Thymus (tissue), 11 donors: Measurements from ENCODE around the gene HLA-DPB1. TPM values are rescaled to one million over a fixed set of nuclear protein-coding genes. Genes with fewer than 3 reads are reported as not detected.

Experiments
- DNase-seq, 9 donors: peaks; one replicate each; pipeline ENCODE4 v3.0.0-alpha.2; 2013; ENCODE audit warnings: low spot score in 9 of 9, low read depth in 6 of 9, missing footprints in 1 of 9
- H3K27ac ChIP-seq, 2 donors: one replicate each; pipeline ENCODE4 v1.5.1; 2013; ENCODE audit warnings: control low read depth in 1 of 2, low read depth in 1 of 2, low read length in 1 of 2, mild to moderate bottlenecking in 1 of 2, moderate library complexity in 1 of 2
- H3K27me3 ChIP-seq, 2 donors: one replicate each; pipeline ENCODE4 v1.5.1; 2013; ENCODE audit warnings: low read length in 1 of 2; ENCODE audit not compliant: control insufficient read depth in 2 of 2, insufficient read depth in 1 of 2
- H3K36me3 ChIP-seq, 2 donors: one replicate each; pipeline ENCODE4 v1.5.1; 2013; ENCODE audit warnings: low read length in 1 of 2, mild to moderate bottlenecking in 1 of 2, moderate library complexity in 1 of 2; ENCODE audit not compliant: control insufficient read depth in 2 of 2, insufficient read depth in 2 of 2
- H3K4me1 ChIP-seq, 2 donors: one replicate each; pipeline ENCODE4 v1.5.1; 2013; ENCODE audit warnings: low read length in 2 of 2; ENCODE audit not compliant: control insufficient read depth in 2 of 2, insufficient read depth in 2 of 2
- H3K4me3 ChIP-seq, 2 donors: one replicate each; pipeline ENCODE4 v1.5.1; 2013; ENCODE audit warnings: low read length in 2 of 2, control low read depth in 1 of 2, mild to moderate bottlenecking in 1 of 2
- H3K9me3 ChIP-seq, 2 donors: one replicate each; pipeline ENCODE4 v1.5.1; 2013; ENCODE audit warnings: low read length in 1 of 2, mild to moderate bottlenecking in 1 of 2; ENCODE audit not compliant: control insufficient read depth in 2 of 2, insufficient read depth in 1 of 2
- WGBS: extraction: QIAGEN DNeasy Blood & Tissue Kit; methylation state at CpG from one replicate; pipeline ENCODE4 v1.1.7; 2013; 5-methylcytosine and 5-hydroxymethylcytosine counted together
- polyA plus RNA-seq: library from polyadenylated mRNA; stranded (reverse); fragments of 200-250 nt; gene quantifications from one replicate; pipeline ENCODE4 v1.2.3, GENCODE V29; 2013
- total RNA-seq: library from RNA; stranded (reverse); fragments of 120-200 nt; gene quantifications from one replicate; pipeline ENCODE4 v1.2.4, GENCODE V29; 2013
- donor health status: healthy.

HLA-DPB1 gene
- total and polyA plus RNA-seq, 2 donors: 306 to 575 TPM

GRCh38 chr6:33077908-33078307, 2.1 kb downstream of the HLA-DPB1 start:
- no peaks in the 10 kb centered on the region for H3K36me3 ChIP-seq
- DNase-seq: no peak
- H3K27ac ChIP-seq: no peak overlapping the region
- no peaks in the 10 kb centered on the region for H3K9me3 ChIP-seq
- H3K4me3 ChIP-seq: no peak overlapping the region
- peaks cover 0 to 30% of the 10 kb centered on the region in 2 donors for H3K27me3 ChIP-seq
- no peaks in the 10 kb centered on the region for H3K4me1 ChIP-seq
- 68% methylated on average over 5 of the region's 5 CpGs for WGBS

- H3K36me3 ChIP-seq: no peaks in the 10 kb centered on the region
- 93% methylated on average over 3 of the region's 3 CpGs for WGBS
- no peak overlapping the region for H3K4me3 ChIP-seq
- H3K4me1 ChIP-seq: no peaks in the 10 kb centered on the region
- H3K27me3 ChIP-seq: peaks cover 0 to 30% of the 10 kb centered on the region in 2 donors
- no peaks in the 10 kb centered on the region for H3K9me3 ChIP-seq
- H3K27ac ChIP-seq: no peak overlapping the region
- no peak for DNase-seq
Measured at GRCh38 chr6:33078442-33078841, 2.7 kb downstream of the HLA-DPB1 start.

- WGBS: 89% methylated on average over 2 of the region's 2 CpGs
- no peaks in the 10 kb centered on the region for H3K4me1 ChIP-seq
Measured at GRCh38 chr6:33078919-33079521, 3.2 kb downstream of the HLA-DPB1 start.

GRCh38 chr6:33079580-33079979, 3.8 kb downstream of the HLA-DPB1 start:
- Histone ChIP-seq H3K9me3 (no peaks in the 10 kb centered on the region), H3K4me1 (no peaks in the 10 kb centered on the region), H3K27me3 (peaks cover 0 to 30% of the 10 kb centered on the region in 2 donors), H3K4me3 (no peak overlapping the region), H3K36me3 (no peaks in the 10 kb centered on the region), H3K27ac (no peak overlapping the region)
- whole genome bisulfite sequencing: 90% methylated on average over 4 of the region's 4 CpGs
- no peak for DNase-seq

More at GRCh38 chr6:33078919-33079521, 3.2 kb downstream of the HLA-DPB1 start:
- H3K4me3 ChIP-seq: no peak overlapping the region
- H3K36me3 ChIP-seq: no peaks in the 10 kb centered on the region
- H3K27me3 ChIP-seq: peaks cover 0 to 30% of the 10 kb centered on the region in 2 donors
- H3K27ac ChIP-seq: no peak overlapping the region
- H3K9me3 ChIP-seq: no peaks in the 10 kb centered on the region
- DNase-seq: no peak

DNA sequence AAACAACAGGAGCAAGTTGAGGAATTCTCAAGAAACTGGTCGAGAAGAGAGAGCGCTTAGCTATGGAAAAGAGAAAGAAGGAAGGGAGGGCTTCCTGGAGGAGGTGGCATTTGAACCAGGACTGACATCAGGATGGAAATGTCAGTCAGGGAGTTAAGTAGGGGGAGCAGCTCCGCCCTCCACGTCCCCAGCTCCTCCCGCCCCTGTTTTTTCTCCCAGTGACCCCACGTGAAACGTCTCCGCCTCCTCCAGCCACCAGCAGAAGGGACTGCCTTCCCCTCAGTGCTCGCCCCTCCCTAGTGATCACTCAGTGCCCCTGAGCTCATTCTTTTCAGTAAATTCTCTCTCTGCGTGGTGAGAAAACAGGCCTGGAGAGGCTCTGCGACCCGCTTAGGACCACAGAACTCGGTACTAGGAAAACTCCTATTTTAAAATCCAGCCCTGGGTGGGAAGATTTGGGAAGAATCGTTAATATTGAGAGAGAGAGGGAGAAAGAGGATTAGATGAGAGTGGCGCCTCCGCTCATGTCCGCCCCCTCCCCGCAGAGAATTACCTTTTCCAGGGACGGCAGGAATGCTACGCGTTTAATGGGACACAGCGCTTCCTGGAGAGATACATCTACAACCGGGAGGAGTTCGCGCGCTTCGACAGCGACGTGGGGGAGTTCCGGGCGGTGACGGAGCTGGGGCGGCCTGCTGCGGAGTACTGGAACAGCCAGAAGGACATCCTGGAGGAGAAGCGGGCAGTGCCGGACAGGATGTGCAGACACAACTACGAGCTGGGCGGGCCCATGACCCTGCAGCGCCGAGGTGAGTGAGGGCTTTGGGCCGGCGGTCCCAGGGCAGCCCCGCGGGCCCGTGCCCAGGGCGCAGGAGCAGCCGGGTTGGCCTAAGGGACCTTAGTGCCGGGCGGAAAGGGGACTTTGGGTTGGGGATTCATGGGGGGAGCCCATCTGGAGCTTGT, 4.6 kb downstream of the HLA-DPB1 start:
- Histone ChIP-seq H3K36me3 (no peaks in the 10 kb centered on the region), H3K27me3 (peaks cover 0 to 30% of the 10 kb centered on the region in 2 donors), H3K4me3 (peak overlapping the region in 1 of 2 donors; percentile 23), H3K4me1 (no peaks in the 10 kb centered on the region), H3K9me3 (no peaks in the 10 kb centered on the region), H3K27ac (peak overlapping the region in 1 of 2 donors; percentile 36)
- 71% methylated on average over 49 of the region's 49 CpGs for WGBS
- peak in 1 of 9 donors; percentile 22 for DNase-seq

- no peaks in the 10 kb centered on the region for H3K36me3 ChIP-seq
- DNase-seq: no peak
- H3K4me1 ChIP-seq: no peaks in the 10 kb centered on the region
- H3K27me3 ChIP-seq: peaks cover 0 to 28% of the 10 kb centered on the region in 2 donors
- peak overlapping the region in 1 of 2 donors; percentile 15 for H3K27ac ChIP-seq
- WGBS: 81% methylated on average over 16 of the region's 16 CpGs
- no peaks in the 10 kb centered on the region for H3K9me3 ChIP-seq
- H3K4me3 ChIP-seq: no peak overlapping the region
Measured at GRCh38 chr6:33081098-33081824, 5.5 kb downstream of the HLA-DPB1 start.

DNA sequence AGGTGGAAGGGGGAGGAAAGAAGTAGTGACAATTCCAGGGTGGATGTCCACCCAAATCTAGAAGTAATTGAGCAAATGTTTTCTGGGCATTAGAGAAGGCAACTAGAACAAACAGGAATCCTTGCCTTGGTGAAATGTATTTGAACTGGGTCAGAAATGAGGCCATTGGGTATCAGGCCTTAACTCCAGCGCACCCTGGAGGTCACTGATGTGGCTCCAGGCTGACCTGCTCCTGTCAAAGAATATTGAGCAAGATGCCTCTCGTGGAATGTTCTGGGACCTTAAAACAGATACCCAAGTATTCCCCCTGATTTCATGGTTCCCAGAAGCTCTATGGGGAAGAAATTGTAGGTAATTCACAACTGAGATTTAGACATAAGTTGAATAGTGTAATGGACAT, 6.9 kb downstream of the HLA-DPB1 start:
- Histone ChIP-seq H3K27ac (no peak overlapping the region), H3K9me3 (no peaks in the 10 kb centered on the region), H3K4me1 (no peaks in the 10 kb centered on the region), H3K27me3 (peaks cover 0 to 27% of the 10 kb centered on the region in 2 donors), H3K4me3 (no peak overlapping the region), H3K36me3 (no peaks in the 10 kb centered on the region)
- 0% methylated on average over 2 of the region's 2 CpGs for whole genome bisulfite sequencing
- peak in 1 of 9 donors; percentile 29 for DNase-seq

DNA sequence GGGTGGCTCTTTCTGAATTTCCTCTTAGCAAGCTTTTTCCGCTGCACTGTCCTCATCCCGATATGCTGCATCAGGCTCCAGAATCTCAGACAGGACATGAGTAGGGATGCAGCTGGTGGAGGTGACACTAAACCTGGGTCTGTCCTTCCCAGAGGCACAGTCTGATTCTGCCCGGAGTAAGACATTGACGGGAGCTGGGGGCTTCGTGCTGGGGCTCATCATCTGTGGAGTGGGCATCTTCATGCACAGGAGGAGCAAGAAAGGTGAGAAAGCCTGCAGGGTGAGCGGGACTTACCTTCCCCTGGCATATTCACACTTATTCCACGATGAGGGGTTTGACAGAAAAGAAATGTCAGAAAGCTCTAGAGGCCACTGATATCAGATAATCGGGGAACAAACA, 9.8 kb downstream of the HLA-DPB1 start:
- Histone ChIP-seq H3K36me3 (no peaks in the 10 kb centered on the region), H3K4me1 (no peaks in the 10 kb centered on the region), H3K27me3 (peaks cover 0 to 13% of the 10 kb centered on the region in 2 donors), H3K27ac (no peak overlapping the region), H3K4me3 (no peak overlapping the region), H3K9me3 (no peaks in the 10 kb centered on the region)
- 61% methylated on average over 8 of the region's 8 CpGs for WGBS
- no peak for DNase-seq
